ENCODE results near the gene GSK3A. TPM values are rescaled to one million over a fixed set of nuclear protein-coding genes. Genes with fewer than 3 reads are reported as not detected.

GSK3A gene
- total RNA-seq, 1 experiment from 2014 or later: 44.6 TPM

- no TSS peak for BruUV-seq (replicated peaks)
- H3K9me2 ChIP-seq (ENCODE audit: insufficient read depth): no peaks in the 10 kb centered on the region
- H3K4me3 ChIP-seq: no peak overlapping the region
- no peaks in the 10 kb centered on the region for H4K20me1 ChIP-seq (ENCODE audit: insufficient read depth)
- intact Hi-C loops (cut with micrococcal nuclease; ENCODE audit: unreplicated experiment): no loop called here
- ChIA-PET CTCF (interaction anchor here (0.6 to 0.7 kb wide), 2 partner anchors 73 to 88 kb away, joined by 4 to 5 read pairs; no protein-coding TSS in a partner anchor), POLR2A (ENCODE audit: unreplicated experiment) (no interaction called here)
- H3K4me2 ChIP-seq: no peak overlapping the region
- TF ChIP-seq EZH2 (IDR thresholded peaks at IDR 0.05; ENCODE audit: low read depth): no peak
- TF ChIP-seq CTCF (conservative IDR thresholded peaks at IDR 0.05): no peak
- no peaks in the 10 kb centered on the region for H3K27me3 ChIP-seq (ENCODE audit: insufficient read depth, low read depth)
- H3K4me1 ChIP-seq (replicated peaks; ENCODE audit: insufficient read depth): peaks cover 42% of the 10 kb centered on the region
- no peak overlapping the region for H3K27ac ChIP-seq
- H3K36me3 ChIP-seq (ENCODE audit: low read depth): no peaks in the 10 kb centered on the region; the same call in 1 of the 2 replicates
- peaks cover 37% of the 10 kb centered on the region for H3F3A ChIP-seq (ENCODE audit: insufficient read depth, low read depth)
- no peak for DNase-seq
- H2AFZ ChIP-seq: no peak overlapping the region
- no peaks in the 10 kb centered on the region for H3K9me3 ChIP-seq (ENCODE audit: insufficient read depth, low read depth)
- H3K79me2 ChIP-seq (ENCODE audit: low read depth): no peaks in the 10 kb centered on the region
These were observed 53.3 kb downstream of the GSK3A start for GRCh38 chr19:42189133-42189532.

GRCh38 chr19:42188665-42189064 lies 53.7 kb downstream of the GSK3A start:
- H3K4me1 ChIP-seq (replicated peaks; ENCODE audit: insufficient read depth): peaks cover 39% of the 10 kb centered on the region
- BruUV-seq (replicated peaks): no TSS peak
- no peak overlapping the region for H3K27ac ChIP-seq
- H3K9me3 ChIP-seq (ENCODE audit: insufficient read depth, low read depth): no peaks in the 10 kb centered on the region
- no peak for DNase-seq
- TF ChIP-seq EZH2 (IDR thresholded peaks at IDR 0.05; ENCODE audit: low read depth): no peak
- no peak for TF ChIP-seq CTCF (conservative IDR thresholded peaks at IDR 0.05)
- no peaks in the 10 kb centered on the region for H3K9me2 ChIP-seq (ENCODE audit: insufficient read depth)
- H4K20me1 ChIP-seq (ENCODE audit: insufficient read depth): no peaks in the 10 kb centered on the region
- peaks cover 33% of the 10 kb centered on the region for H3F3A ChIP-seq (ENCODE audit: insufficient read depth, low read depth)
- H3K4me2 ChIP-seq: no peak overlapping the region
- ChIA-PET CTCF (interaction anchor here (0.7 kb wide), 1 partner anchor 73 kb away, joined by 5 read pairs; no protein-coding TSS in a partner anchor), POLR2A (ENCODE audit: unreplicated experiment) (no interaction called here)
- H3K27me3 ChIP-seq (ENCODE audit: insufficient read depth, low read depth): no peaks in the 10 kb centered on the region
- no peak overlapping the region for H3K4me3 ChIP-seq
- no peak overlapping the region for H2AFZ ChIP-seq
- no peaks in the 10 kb centered on the region for H3K79me2 ChIP-seq (ENCODE audit: low read depth)
- intact Hi-C loops (cut with micrococcal nuclease; ENCODE audit: unreplicated experiment): no loop called here
- H3K36me3 ChIP-seq (ENCODE audit: low read depth): no peaks in the 10 kb centered on the region

DNA sequence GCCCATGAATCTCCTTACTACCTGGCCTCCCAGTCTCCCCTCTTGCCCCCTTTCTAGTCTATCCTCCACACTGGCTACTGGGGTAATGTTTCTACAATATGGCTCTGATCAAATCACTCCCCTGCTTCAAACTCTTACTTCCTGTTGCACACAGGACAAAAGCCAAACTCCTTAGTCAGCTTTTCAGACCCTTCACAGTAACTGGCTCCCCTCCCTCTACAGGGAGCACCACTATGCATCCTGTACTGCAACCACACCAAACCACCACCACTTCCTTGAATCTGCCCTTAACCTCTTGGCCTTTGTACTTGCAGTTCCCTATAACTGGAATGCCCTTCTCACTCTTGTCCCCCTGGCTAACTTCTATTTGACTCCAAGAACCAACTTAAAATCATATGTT lies 57.1 kb downstream of the GSK3A start:
- POLR2A ChIA-PET (ENCODE audit: unreplicated experiment): no interaction called here
- no peak for TF ChIP-seq EZH2 (IDR thresholded peaks at IDR 0.05; ENCODE audit: low read depth)
- no peak for TF ChIP-seq CTCF (conservative IDR thresholded peaks at IDR 0.05)
- no TSS peak for BruUV-seq (replicated peaks)

More for the DNA sequence above, 57.1 kb downstream of the GSK3A start:
- Histone ChIP-seq H3K79me2 (ENCODE audit: low read depth) (no peaks in the 10 kb centered on the region), H3K4me2 (no peak overlapping the region), H3K4me3 (no peak overlapping the region), H3K36me3 (ENCODE audit: low read depth) (no peaks in the 10 kb centered on the region), H3K9me3 (ENCODE audit: insufficient read depth, low read depth) (no peaks in the 10 kb centered on the region), H3K27me3 (ENCODE audit: insufficient read depth, low read depth) (no peaks in the 10 kb centered on the region), H3K4me1 (replicated peaks; ENCODE audit: insufficient read depth) (peaks cover 10% of the 10 kb centered on the region; the same call in 1 of the 2 replicates), H2AFZ (no peak overlapping the region), H4K20me1 (ENCODE audit: insufficient read depth) (no peaks in the 10 kb centered on the region), H3F3A (ENCODE audit: insufficient read depth, low read depth) (0 out of 2 replicates have a peak, but pooled peaks cover 5% of the 10 kb centered on the region), H3K27ac (no peak overlapping the region), H3K9me2 (ENCODE audit: insufficient read depth) (no peaks in the 10 kb centered on the region)
- no peak for DNase-seq
- intact Hi-C loops (cut with micrococcal nuclease; ENCODE audit: unreplicated experiment): loop anchor here (2.0 kb wide), 1 partner anchor 52 kb away; the partner anchor contains the start of gene POU2F2
- CTCF ChIA-PET: no interaction called here
